Transverse colon (tissue), 4 donors: ENCODE measurements around the gene RPL29. TPM values are rescaled to one million over a fixed set of nuclear protein-coding genes. Genes with fewer than 3 reads are reported as not detected.

ENCODE experiments used
- DNase-seq: peaks from one replicate; pipeline ENCODE4 v3.0.0-alpha.2; 2019
- H3K27ac ChIP-seq, 4 donors: fragments of 200-600 bp; sonication (generic); 2 replicates each; pipeline ENCODE4 v1.5.1; 2016 to 2018; ENCODE audit warnings: inconsistent platforms in 4 of 4
- H3K27me3 ChIP-seq: fragments of 200-600 bp; sonication (generic); 2 replicates; pipeline ENCODE4 v1.5.1; 2017; ENCODE audit warnings: inconsistent platforms
- H3K36me3 ChIP-seq, 4 donors: fragments of 200-600 bp; sonication (generic); 2 replicates each; pipeline ENCODE4 v1.5.1; 2017 to 2019; ENCODE audit warnings: inconsistent platforms in 4 of 4
- H3K4me1 ChIP-seq, 4 donors: fragments of 200-600 bp; sonication (generic); 2 replicates each; pipeline ENCODE4 v1.5.1; 2017 to 2020; ENCODE audit warnings: inconsistent platforms in 4 of 4
- H3K4me3 ChIP-seq, 4 donors: fragments of 200-600 bp; sonication (generic); 1 replicate in 1 of 4; 2 replicates in 3 of 4; pipeline versions ENCODE4 v1.5.1 to v1.6.1; 2017 to 2019; ENCODE audit warnings: inconsistent platforms in 4 of 4
- H3K9me3 ChIP-seq, 2 donors: fragments of 200-600 bp; sonication (generic); 2 replicates each; pipeline ENCODE4 v1.5.1; 2017 to 2019; ENCODE audit warnings: inconsistent platforms in 2 of 2
- CTCF ChIP-seq, 5 experiments: fragments of 200-600 bp in 3 of 5; fragments of 450-650 bp in 2 of 5; sonication (generic) in 3 of 5; IDR thresholded peaks; 1 replicate in 2 of 5; 2 replicates in 3 of 5; pipeline ENCODE4 v1.5.1; 2016 to 2017; ENCODE audit warnings: antibody characterized with exemption in 5 of 5, inconsistent platforms in 3 of 5, mild to moderate bottlenecking in 2 of 5, moderate library complexity in 1 of 5
- EP300 ChIP-seq: sonication (generic); formaldehyde crosslinking; IDR thresholded peaks from one replicate; pipeline ENCODE4 v1.6.1; 2017; ENCODE audit warnings: antibody characterized with exemption, low read depth
- POLR2A ChIP-seq: fragments of 450-650 bp; IDR thresholded peaks from one replicate; pipeline ENCODE4 v1.6.1; 2016; ENCODE audit warnings: antibody characterized with exemption, mild to moderate bottlenecking, moderate library complexity
- POLR2AphosphoS5 ChIP-seq, 3 donors: sonication (generic); formaldehyde crosslinking; IDR thresholded peaks; one replicate each; pipeline ENCODE4 v1.6.1; 2016; ENCODE audit warnings: antibody characterized with exemption in 3 of 3
- WGBS, 2 donors: methylation state at CpG; one replicate each; pipeline ENCODE4 v1.1.5; 2018; ENCODE audit warnings: low coverage in 1 of 2; 5-methylcytosine and 5-hydroxymethylcytosine counted together
- in situ Hi-C, 4 donors: fragments of 200-750 bp; cut with MboI; loops; one replicate each; pipeline versions ENCODE4 v1.15.0 to v1.15.1; 2017; ENCODE audit warnings: low sequenced_read_pairs in 3 of 4, low pct_ligation_motif_present in 1 of 4, low pct_unique_long_range_greater_than_20kb in 1 of 4
- intact Hi-C: fragments of 100-400 bp; cut with DNase I; formaldehyde crosslinking; loops from one replicate; pipeline ENCODE4 v1.15.1; 2023; ENCODE audit warnings: low total_unique reads
- total RNA-seq, 4 donors: library from RNA; depleted of rRNA; stranded (reverse); fragments of >200 nt; gene quantifications; one replicate each; pipeline ENCODE4 v1.1.0, GENCODE V29; 2016

Gene RPL29
- total RNA-seq, 4 donors from 2014 or later = 366 to 1,281 (median 746) TPM

GRCh38 chr3:52022323-52023100 lies 26.8 kb upstream of the RPL29 start:
- in situ Hi-C loops (loop anchor here in 2 of 4 donors (25.0 kb wide), 1 partner anchor 315 kb away; no protein-coding TSS in a partner anchor), intact Hi-C loops (no loop called here)

GRCh38 chr3:52021489-52022268 lies 26.0 kb upstream of the RPL29 start:
- no peaks in the 10 kb centered on the region for H3K9me3 ChIP-seq
- no peaks in the 10 kb centered on the region for H3K27me3 ChIP-seq
- peak overlapping the region in 2 of 4 donors; percentile 2 to 30 for H3K27ac ChIP-seq
- in situ Hi-C loops (loop anchor here in 2 of 4 donors (25.0 kb wide), 1 partner anchor 316 kb away; no protein-coding TSS in a partner anchor), intact Hi-C loops (no loop called here)
- no peaks in the 10 kb centered on the region for H3K4me1 ChIP-seq
- no peaks in the 10 kb centered on the region for H3K36me3 ChIP-seq
- 60 to 75% methylated on average over 3 to 10 of the region's 10 CpGs for WGBS, 2 donors
- DNase-seq = no peak
- H3K4me3 ChIP-seq = no peak overlapping the region
- TF ChIP-seq CTCF (IDR thresholded peaks at IDR 0.05) = no peak
- no peak for TF ChIP-seq POLR2A
- TF ChIP-seq POLR2AphosphoS5 (IDR thresholded peaks at IDR 0.05) = no peak
- no peak for TF ChIP-seq EP300

More at GRCh38 chr3:52022323-52023100, 26.8 kb upstream of the RPL29 start:
- H3K9me3 ChIP-seq = no peaks in the 10 kb centered on the region
- H3K4me1 ChIP-seq = no peaks in the 10 kb centered on the region
- peak overlapping the region in 1 of 4 donors; percentile 2 for H3K27ac ChIP-seq
- no peak for DNase-seq
- no peaks in the 10 kb centered on the region for H3K27me3 ChIP-seq
- no peak overlapping the region for H3K4me3 ChIP-seq
- 67 to 75% methylated on average over 10 to 20 of the region's 20 CpGs for WGBS, 2 donors
- H3K36me3 ChIP-seq = no peaks in the 10 kb centered on the region
- TF ChIP-seq POLR2A (no peak), EP300 (no peak), POLR2AphosphoS5 (IDR thresholded peaks at IDR 0.05) (no peak)

- no peaks in the 10 kb centered on the region for H3K36me3 ChIP-seq
- H3K9me3 ChIP-seq = no peaks in the 10 kb centered on the region
- TF ChIP-seq EP300 (no peak), POLR2A (no peak), POLR2AphosphoS5 (IDR thresholded peaks at IDR 0.05) (no peak), CTCF (IDR thresholded peaks at IDR 0.05) (no peak)
- H3K27me3 ChIP-seq = no peaks in the 10 kb centered on the region
- WGBS, 2 donors = 99% methylated on average over 7 of the region's 7 CpGs; no CpG with 5 or more reads in 1 of the 2 donors
- no peaks in the 10 kb centered on the region for H3K4me1 ChIP-seq
- DNase-seq = no peak
- no peak overlapping the region for H3K4me3 ChIP-seq
- in situ Hi-C loops (loop anchor here in 2 of 4 donors (25.0 kb wide), 1 partner anchor 317 kb away; no protein-coding TSS in a partner anchor), intact Hi-C loops (no loop called here)
- H3K27ac ChIP-seq = peak overlapping the region in 1 of 4 donors; percentile 30
Measured at GRCh38 chr3:52020796-52021195, 25.1 kb upstream of the RPL29 start.

- intact Hi-C loops (no loop called here), in situ Hi-C loops (loop anchor here in 2 of 4 donors (25.0 kb wide), 1 partner anchor 318 kb away; no protein-coding TSS in a partner anchor)
- Histone ChIP-seq H3K9me3 (no peaks in the 10 kb centered on the region), H3K27ac (peak overlapping the region in 3 of 4 donors; percentile 6 to 37 (median 12)), H3K4me1 (no peaks in the 10 kb centered on the region), H3K4me3 (no peak overlapping the region), H3K36me3 (no peaks in the 10 kb centered on the region), H3K27me3 (no peaks in the 10 kb centered on the region)
- TF ChIP-seq POLR2A = no peak
- TF ChIP-seq EP300 = peak; percentile 3
- DNase-seq = no peak
- WGBS, 2 donors = 84 to 88% methylated on average over 5 to 17 of the region's 17 CpGs
Measured at GRCh38 chr3:52019352-52020080, 23.8 kb upstream of the RPL29 start.
